GM12864 (cell line): ENCODE data around the gene PKD2L1.

Experiments used
- DNase-seq: peaks from one replicate; pipeline ENCODE4 v3.0.0-alpha.2; 2011; ENCODE audit warnings: low read depth
- H3K4me3 ChIP-seq: 2 replicates; pipeline ENCODE4 v1.5.1; 2011; ENCODE audit warnings: mild to moderate bottlenecking, low read depth, low read length, control low read depth
- TF ChIP-seq, protein P1 (sequence below): IDR thresholded peaks from 2 replicates; pipeline ENCODE4 v1.5.1; 2011; ENCODE audit warnings: low read depth, mild to moderate bottlenecking, moderate library complexity, low read length, control low read depth, inconsistent platforms; ENCODE audit errors: missing control alignments

Gene PKD2L1

DNA sequence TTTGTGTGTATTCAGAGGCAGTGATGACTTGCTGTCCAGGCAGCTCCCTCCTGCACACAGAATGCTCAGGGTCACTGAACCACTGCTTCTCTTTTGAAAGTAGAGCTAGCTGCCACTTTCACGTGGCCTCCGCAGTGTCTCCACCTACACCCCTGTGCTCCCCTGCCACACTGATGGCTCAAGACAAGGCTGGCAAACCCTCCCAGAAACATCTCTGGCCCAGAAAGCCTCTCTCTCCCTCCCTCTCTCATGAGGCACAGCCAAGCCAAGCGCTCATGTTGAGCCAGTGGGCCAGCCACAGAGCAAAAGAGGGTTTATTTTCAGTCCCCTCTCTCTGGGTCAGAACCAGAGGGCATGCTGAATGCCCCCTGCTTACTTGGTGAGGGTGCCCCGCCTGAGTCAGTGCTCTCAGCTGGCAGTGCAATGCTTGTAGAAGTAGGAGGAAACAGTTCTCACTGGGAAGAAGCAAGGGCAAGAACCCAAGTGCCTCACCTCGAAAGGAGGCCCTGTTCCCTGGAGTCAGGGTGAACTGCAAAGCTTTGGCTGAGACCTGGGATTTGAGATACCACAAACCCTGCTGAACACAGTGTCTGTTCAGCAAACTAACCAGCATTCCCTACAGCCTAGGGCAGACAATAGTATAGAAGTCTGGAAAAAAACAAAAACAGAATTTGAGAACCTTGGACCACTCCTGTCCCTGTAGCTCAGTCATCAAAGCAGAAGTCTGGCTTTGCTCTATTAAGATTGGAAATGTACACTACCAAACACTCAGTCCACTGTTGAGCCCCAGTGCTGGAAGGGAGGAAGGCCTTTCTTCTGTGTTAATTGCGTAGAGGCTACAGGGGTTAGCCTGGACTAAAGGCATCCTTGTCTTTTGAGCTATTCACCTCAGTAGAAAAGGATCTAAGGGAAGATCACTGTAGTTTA, 32.8 kb upstream of the PKD2L1 start:
- no peak overlapping the region for H3K4me3 ChIP-seq
- TF ChIP-seq, protein P1, sequence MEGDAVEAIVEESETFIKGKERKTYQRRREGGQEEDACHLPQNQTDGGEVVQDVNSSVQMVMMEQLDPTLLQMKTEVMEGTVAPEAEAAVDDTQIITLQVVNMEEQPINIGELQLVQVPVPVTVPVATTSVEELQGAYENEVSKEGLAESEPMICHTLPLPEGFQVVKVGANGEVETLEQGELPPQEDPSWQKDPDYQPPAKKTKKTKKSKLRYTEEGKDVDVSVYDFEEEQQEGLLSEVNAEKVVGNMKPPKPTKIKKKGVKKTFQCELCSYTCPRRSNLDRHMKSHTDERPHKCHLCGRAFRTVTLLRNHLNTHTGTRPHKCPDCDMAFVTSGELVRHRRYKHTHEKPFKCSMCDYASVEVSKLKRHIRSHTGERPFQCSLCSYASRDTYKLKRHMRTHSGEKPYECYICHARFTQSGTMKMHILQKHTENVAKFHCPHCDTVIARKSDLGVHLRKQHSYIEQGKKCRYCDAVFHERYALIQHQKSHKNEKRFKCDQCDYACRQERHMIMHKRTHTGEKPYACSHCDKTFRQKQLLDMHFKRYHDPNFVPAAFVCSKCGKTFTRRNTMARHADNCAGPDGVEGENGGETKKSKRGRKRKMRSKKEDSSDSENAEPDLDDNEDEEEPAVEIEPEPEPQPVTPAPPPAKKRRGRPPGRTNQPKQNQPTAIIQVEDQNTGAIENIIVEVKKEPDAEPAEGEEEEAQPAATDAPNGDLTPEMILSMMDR = no peak
- no peak for DNase-seq

DNA sequence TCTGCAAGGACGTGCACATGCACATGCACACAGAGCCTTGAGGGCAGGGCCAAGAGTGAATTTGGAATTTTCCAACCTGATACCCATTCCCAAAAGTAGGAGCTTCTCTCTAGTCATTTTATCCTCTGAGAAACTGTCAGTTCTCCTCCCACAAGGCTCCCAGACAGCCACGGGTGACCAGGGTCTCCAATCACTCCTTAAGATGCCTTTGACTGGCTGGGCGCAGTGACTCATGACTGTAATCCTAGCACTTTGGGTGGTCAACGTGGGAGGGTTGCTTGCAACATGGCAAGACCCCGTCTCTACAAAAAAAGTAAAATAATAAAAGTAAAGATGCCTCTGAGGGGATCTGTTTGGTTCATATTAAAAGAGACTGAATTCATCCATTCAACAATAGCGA, 30.2 kb upstream of the PKD2L1 start:
- TF ChIP-seq, protein P1 = no peak
- DNase-seq = no peak
- no peak overlapping the region for H3K4me3 ChIP-seq

DNA sequence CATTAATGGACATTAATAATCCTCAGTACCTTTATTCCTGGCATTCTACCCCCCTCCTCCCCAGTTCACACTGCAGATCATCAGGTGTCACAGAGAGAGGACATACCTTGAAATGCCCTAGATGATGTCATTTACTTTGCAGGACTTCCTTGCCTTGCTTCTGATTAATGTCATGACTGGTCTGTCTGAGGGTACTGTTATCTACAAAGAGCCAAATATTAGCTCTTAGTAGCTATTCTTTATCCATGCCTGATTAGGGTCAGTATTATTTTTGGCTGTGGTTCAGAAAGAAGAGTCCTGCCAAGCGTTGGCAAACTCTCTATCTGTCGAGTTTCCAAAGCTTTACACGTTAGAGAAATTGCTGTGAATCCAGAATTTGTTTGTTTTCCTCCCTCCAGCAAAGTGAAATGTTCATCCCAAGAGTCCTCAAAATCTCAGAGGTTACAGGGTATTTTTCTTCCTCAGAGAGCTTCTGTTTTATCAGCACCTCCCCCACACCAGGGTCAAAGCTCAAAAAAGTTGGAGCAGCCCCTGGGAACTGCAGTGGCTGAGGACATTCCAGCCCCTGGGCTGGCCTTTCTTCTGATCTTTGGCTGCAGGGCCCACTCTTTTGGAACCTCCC, 29.6 kb upstream of the PKD2L1 start:
- DNase-seq = no peak
- no peak overlapping the region for H3K4me3 ChIP-seq
- TF ChIP-seq, protein P1 = no peak

DNA sequence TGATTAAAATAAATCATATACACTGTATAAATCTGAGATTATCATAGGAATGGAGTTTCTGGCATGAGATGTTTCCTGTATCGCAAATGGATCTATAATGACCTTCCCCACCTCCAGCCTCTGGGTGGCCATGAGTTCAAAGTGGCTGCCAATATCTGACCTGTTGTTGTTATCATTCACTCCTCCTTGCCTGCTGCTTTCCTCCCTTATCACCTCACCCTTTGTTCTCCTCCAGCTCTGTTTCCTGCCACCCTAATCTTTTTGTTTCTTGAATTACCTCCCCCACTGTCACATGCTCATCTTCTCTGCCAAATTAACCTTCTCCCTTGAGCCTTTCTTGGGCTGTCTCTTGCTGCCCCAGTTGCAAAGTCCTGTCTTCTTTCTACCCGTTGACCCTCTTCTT, 29.0 kb upstream of the PKD2L1 start:
- TF ChIP-seq, protein P1 = no peak
- H3K4me3 ChIP-seq = no peak overlapping the region
- DNase-seq = no peak

DNA sequence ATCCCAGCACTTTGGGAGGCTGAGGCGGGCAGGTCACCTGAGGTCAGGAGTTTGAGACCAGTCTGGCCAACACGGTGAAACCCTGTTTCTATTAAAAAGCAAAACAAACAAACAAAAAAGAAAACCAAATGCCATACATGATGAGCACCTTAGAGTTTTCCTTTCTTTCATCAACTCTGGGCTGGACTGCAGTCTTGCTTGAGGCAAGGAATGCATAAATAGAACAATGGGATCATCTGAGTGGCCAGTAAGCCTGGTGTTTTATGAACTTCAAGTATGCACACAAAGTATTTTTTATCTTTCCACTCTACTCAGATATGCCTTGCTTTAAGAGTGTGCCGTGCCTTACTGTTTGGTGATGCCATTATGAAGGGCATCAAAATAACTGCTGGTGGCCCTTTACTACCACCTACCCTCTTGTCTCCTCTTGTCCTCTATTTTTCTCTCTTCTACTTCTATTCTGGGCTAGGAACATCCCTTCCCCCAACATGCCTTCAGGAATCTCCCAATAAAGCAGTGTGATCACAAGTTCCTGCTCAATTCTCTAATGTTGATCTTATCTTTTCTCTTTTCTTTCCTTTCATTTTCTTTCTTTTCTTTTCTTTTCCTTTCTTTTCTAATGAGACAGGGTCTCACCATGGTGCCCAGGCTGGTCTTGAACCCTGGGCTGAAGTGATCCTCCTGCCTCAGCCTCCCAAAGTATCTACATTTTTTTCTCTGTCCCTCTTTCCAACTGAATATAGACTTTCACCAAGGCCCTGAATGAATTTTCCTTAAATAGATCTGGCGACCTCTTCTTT, 27.2 kb upstream of the PKD2L1 start:
- no peak overlapping the region for H3K4me3 ChIP-seq
- TF ChIP-seq, protein P1 = no peak
- no peak for DNase-seq

DNA sequence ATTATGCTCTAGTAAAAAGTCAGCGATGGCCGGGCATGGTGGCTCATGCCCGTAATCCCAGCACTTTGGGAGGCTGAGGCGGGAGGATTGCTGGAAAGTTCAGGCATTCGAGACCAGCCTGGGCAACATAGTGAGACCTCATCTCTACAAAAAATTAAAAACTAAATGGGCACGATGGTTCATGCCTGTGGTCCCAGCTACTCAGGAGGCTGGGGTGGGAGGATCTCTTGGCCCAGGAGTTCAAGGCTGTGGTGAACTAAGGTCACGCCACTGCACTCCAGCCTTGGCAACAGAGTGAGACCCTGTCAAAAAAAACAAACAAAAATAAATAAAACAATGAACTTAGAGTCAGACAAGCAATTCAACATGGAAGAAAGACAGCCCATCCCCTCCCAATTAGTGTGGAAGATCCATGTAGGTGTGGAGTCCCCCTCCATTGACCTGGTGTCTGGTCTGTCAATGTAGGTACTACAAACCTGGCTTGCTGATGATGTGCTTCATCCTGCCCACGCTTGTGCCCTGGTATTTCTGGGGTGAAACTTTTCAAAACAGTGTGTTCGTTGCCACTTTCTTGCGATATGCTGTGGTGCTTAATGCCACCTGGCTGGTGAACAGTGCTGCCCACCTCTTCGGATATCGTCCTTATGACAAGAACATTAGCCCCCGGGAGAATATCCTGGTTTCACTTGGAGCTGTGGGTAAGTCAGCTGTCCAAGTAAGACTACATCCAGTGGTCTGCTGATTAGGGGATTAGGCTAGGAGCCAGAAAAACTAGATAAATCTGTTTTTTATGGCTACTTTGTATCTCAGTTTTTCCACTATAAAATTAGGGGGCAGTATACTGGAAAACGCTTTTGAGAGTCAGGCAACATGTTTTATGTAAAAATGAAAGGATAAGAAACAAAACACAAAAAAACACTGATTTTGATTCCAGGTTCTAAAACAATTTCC, 26.3 kb upstream of the PKD2L1 start:
- H3K4me3 ChIP-seq = no peak overlapping the region
- TF ChIP-seq, protein P1 = no peak
- no peak for DNase-seq
